GM23338 (cell line): Measurements from ENCODE around the gene STKLD1. TPM values are rescaled to one million over a fixed set of nuclear protein-coding genes. Genes with fewer than 3 reads are reported as not detected.

Experiments used
- ATAC-seq: fragments of 200-7000 bp; cut with Tn5 transposase; 3 replicates; pipeline ENCODE4 v1.9.1; 2020
- DNase-seq: peaks from one replicate; pipeline ENCODE4 v3.0.0-alpha.2; 2015; ENCODE audit warnings: low spot score
- H2AFZ ChIP-seq: fragments of 200-600 bp; sonication (generic); 2 replicates; pipeline ENCODE4 v1.8.0; 2016; ENCODE audit warnings: antibody characterized with exemption, mild to moderate bottlenecking, moderate library complexity
- H3F3A ChIP-seq: fragments of 200-600 bp; sonication (generic); replicated peaks from 2 replicates; pipeline ENCODE4 v1.8.0; 2017; ENCODE audit warnings: antibody characterized with exemption, mixed run types, low read depth
- H3K27ac ChIP-seq: fragments of 200-600 bp; sonication (generic); 2 replicates; pipeline ENCODE4 v1.6.1; 2016; ENCODE audit warnings: low read depth
- H3K27me3 ChIP-seq: fragments of 200-600 bp; sonication (generic); 2 replicates; pipeline ENCODE4 v1.8.0; 2016; ENCODE audit warnings: mild to moderate bottlenecking, mixed run types, moderate library complexity; ENCODE audit not compliant: insufficient read depth
- H3K36me3 ChIP-seq: fragments of 200-600 bp; sonication (generic); 2 replicates; pipeline ENCODE4 v1.8.0; 2016; ENCODE audit warnings: mild to moderate bottlenecking; ENCODE audit not compliant: insufficient read depth
- H3K4me1 ChIP-seq: fragments of 200-600 bp; sonication (generic); 2 replicates; pipeline ENCODE4 v1.8.0; 2016; ENCODE audit warnings: mild to moderate bottlenecking, moderate library complexity; ENCODE audit not compliant: insufficient read depth
- H3K4me2 ChIP-seq: fragments of 200-600 bp; sonication (generic); 2 replicates; pipeline ENCODE4 v1.7.1; 2017; ENCODE audit warnings: mixed run types
- H3K4me3 ChIP-seq: fragments of 200-600 bp; sonication (generic); 2 replicates; pipeline ENCODE4 v1.6.1; 2016; ENCODE audit warnings: mixed run types
- H3K79me2 ChIP-seq: fragments of 200-600 bp; sonication (generic); replicated peaks from 2 replicates; pipeline ENCODE4 v1.8.0; 2017; ENCODE audit warnings: mild to moderate bottlenecking; ENCODE audit not compliant: insufficient read depth
- H3K9me2 ChIP-seq: fragments of 200-600 bp; sonication (generic); 2 replicates; pipeline ENCODE4 v1.8.0; 2017; ENCODE audit not compliant: insufficient read depth
- H4K20me1 ChIP-seq: fragments of 200-600 bp; sonication (generic); replicated peaks from 2 replicates; pipeline ENCODE4 v1.8.0; 2017; ENCODE audit warnings: mild to moderate bottlenecking; ENCODE audit not compliant: insufficient read depth
- H3K27ac Mint-ChIP-seq: 2 replicates; pipeline ENCODE4 v1.8.0; 2020; ENCODE audit warnings: inconsistent platforms, mild to moderate bottlenecking, moderate library complexity, mixed read lengths
- H3K27me3 Mint-ChIP-seq: 3 replicates; pipeline ENCODE4 v1.8.0; 2022; ENCODE audit warnings: low read depth, mild to moderate bottlenecking, moderate library complexity, mixed read lengths, inconsistent platforms; ENCODE audit not compliant: insufficient read depth, poor library complexity
- H3K36me3 Mint-ChIP-seq: 3 replicates; pipeline ENCODE4 v1.8.0; 2021; ENCODE audit warnings: low read depth, mild to moderate bottlenecking, inconsistent platforms, moderate library complexity, mixed read lengths
- H3K4me1 Mint-ChIP-seq: 3 replicates; pipeline ENCODE4 v1.8.0; 2020; ENCODE audit warnings: mild to moderate bottlenecking, inconsistent platforms, mixed read lengths
- H3K4me3 Mint-ChIP-seq: 3 replicates; pipeline ENCODE4 v1.8.0; 2021; ENCODE audit warnings: moderate library complexity, mild to moderate bottlenecking, inconsistent platforms, mixed read lengths
- H3K9me3 Mint-ChIP-seq: 3 replicates; pipeline ENCODE4 v1.8.0; 2020; ENCODE audit warnings: moderate library complexity, mild to moderate bottlenecking, inconsistent platforms, mixed read lengths
- CREB1 ChIP-seq: fragments of 250-450 bp; sonication (Bioruptor Pico); IDR thresholded peaks from 2 replicates; pipeline ENCODE4 v1.5.0; 2020; ENCODE audit warnings: low read depth, mild to moderate bottlenecking, moderate library complexity
- CTCF ChIP-seq, 2 experiments: fragments of 200-600 bp in 1 of 2; sonication (generic) in 1 of 2; conservative IDR thresholded peaks; 2 replicates each; pipeline versions ENCODE4 v1.5.1 to v1.6.1; 2016 to 2017; ENCODE audit warnings: antibody characterized with exemption in 2 of 2, low read depth in 2 of 2, mild to moderate bottlenecking in 2 of 2, moderate library complexity in 1 of 2
- ETS1 ChIP-seq: IDR thresholded peaks from 2 replicates; pipeline ENCODE4 v1.6.1; 2016; ENCODE audit warnings: antibody characterized with exemption
- EZH2 ChIP-seq: fragments of 200-600 bp; sonication (generic); IDR thresholded peaks from one replicate; pipeline ENCODE4 v1.8.0; 2017; ENCODE audit warnings: antibody characterized with exemption, mild to moderate bottlenecking, low read depth; ENCODE audit not compliant: unreplicated experiment
- EZH2phosphoT487 ChIP-seq: fragments of 200-600 bp; sonication (generic); IDR thresholded peaks from one replicate; pipeline ENCODE4 v1.8.1; 2018; ENCODE audit warnings: antibody characterized with exemption; ENCODE audit not compliant: unreplicated experiment
- JUNB ChIP-seq: IDR thresholded peaks from one replicate; pipeline ENCODE4 v1.6.1; 2016; ENCODE audit warnings: antibody characterized with exemption; ENCODE audit not compliant: unreplicated experiment
- NANOG ChIP-seq: IDR thresholded peaks from 2 replicates; pipeline ENCODE4 v1.6.1; 2016; ENCODE audit warnings: antibody characterized with exemption, borderline replicate concordance
- POLR2AphosphoS5 ChIP-seq: IDR thresholded peaks from 2 replicates; pipeline ENCODE4 v1.6.1; 2016; ENCODE audit warnings: antibody characterized with exemption, low read depth
- STAT1 ChIP-seq: IDR thresholded peaks from one replicate; pipeline ENCODE4 v1.6.1; 2016; ENCODE audit warnings: antibody characterized with exemption; ENCODE audit not compliant: unreplicated experiment
- ZNF331 ChIP-seq: fragments of 250-450 bp; sonication (Bioruptor Pico); IDR thresholded peaks from 2 replicates; pipeline ENCODE4 v1.5.0; 2020; ENCODE audit warnings: low read depth, mild to moderate bottlenecking, moderate library complexity
- ZNF462 ChIP-seq: fragments of 250-450 bp; sonication (Bioruptor Pico); IDR thresholded peaks from 2 replicates; pipeline ENCODE4 v1.5.0; 2020; ENCODE audit warnings: mild to moderate bottlenecking, moderate library complexity
- polyA plus RNA-seq: library from polyadenylated mRNA; unstranded; fragments of >200 nt; fragmentation: Nextera tagmentation; extraction: Ambion mirVana; gene quantifications from 2 replicates; pipeline ENCODE4 v1.2.1, GENCODE V29; 2016
- total RNA-seq: library from RNA; depleted of rRNA; stranded (reverse); fragments of >200 nt; shearing (Covaris generic); gene quantifications from 2 replicates; pipeline ENCODE4 v1.2.3, GENCODE V29; 2014

The STKLD1 gene
- total and polyA plus RNA-seq, 2 experiments from 2014 or later, result 0.57 TPM; not detected in 1

GRCh38 chr9:133342570-133342969, 33.6 kb upstream of the STKLD1 start:
- Mint-ChIP-seq H3K9me3 (no peaks in the 10 kb centered on the region; the same call in 2 of the 3 replicates), H3K36me3 (peaks cover 80% of the 10 kb centered on the region), H3K27me3 (peaks cover 6% of the 10 kb centered on the region), H3K4me3 (no peak overlapping the region), H3K27ac (no peak overlapping the region), H3K4me1 (peaks cover 10% of the 10 kb centered on the region)
- Histone ChIP-seq H3K36me3 (peaks cover 21% of the 10 kb centered on the region), H3F3A (peaks cover 26% of the 10 kb centered on the region; the same call in 1 of the 2 replicates), H3K4me2 (no peak overlapping the region), H3K79me2 (peaks cover 24% of the 10 kb centered on the region), H3K27me3 (no peaks in the 10 kb centered on the region), H2AFZ (no peak overlapping the region), H3K9me2 (no peaks in the 10 kb centered on the region), H3K4me3 (no peak overlapping the region), H4K20me1 (peaks cover 24% of the 10 kb centered on the region), H3K4me1 (peaks cover 5% of the 10 kb centered on the region), H3K27ac (no peak overlapping the region; the same call in 1 of the 2 replicates)
- peak; percentile 19 for ATAC-seq
- DNase-seq, result peak; percentile 55
- 0 out of 2 replicates have a peak, but pooled peaks have one; percentile 13 for TF ChIP-seq POLR2AphosphoS5
- peak in 1 of 2 experiments; percentile 52; a peak in 2 of 4 replicates for TF ChIP-seq CTCF (conservative IDR thresholded peaks at IDR 0.05; ENCODE audit: low read depth in 2 of 2)
- TF ChIP-seq STAT1, result no peak

DNA sequence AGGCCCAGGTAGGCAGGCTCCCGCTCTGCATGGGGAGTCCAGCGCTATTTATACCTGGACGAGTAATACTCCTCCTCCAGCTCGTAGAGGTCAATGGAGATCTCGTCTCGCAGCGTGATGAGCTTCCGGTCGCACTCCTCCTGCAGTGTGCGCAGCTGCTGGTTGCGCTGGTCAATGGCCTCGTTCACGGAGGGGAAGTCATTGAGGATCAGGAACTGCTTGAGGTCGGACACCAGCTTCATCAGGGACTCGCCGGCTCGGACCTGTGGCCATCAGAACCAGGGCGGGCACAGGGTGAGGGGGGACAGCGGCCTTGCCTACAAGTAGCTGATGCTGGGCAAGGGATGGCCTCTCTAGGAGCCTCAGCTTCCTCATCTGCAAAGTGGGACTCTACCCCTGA, 32.1 kb upstream of the STKLD1 start:
- DNase-seq (no peak), ATAC-seq (no peak)
- no peaks in the 10 kb centered on the region for H3K27me3 ChIP-seq
- peaks cover 28% of the 10 kb centered on the region for H4K20me1 ChIP-seq
- peaks cover 5% of the 10 kb centered on the region for H3K4me1 ChIP-seq
- peaks cover 87% of the 10 kb centered on the region for H3K36me3 Mint-ChIP-seq
- no peaks in the 10 kb centered on the region; the same call in 2 of the 3 replicates for H3K9me3 Mint-ChIP-seq
- H3F3A ChIP-seq, result peaks cover 30% of the 10 kb centered on the region
- no peak overlapping the region for H3K27ac ChIP-seq
- H3K27ac Mint-ChIP-seq, result no peak overlapping the region
- peaks cover 17% of the 10 kb centered on the region for H3K27me3 Mint-ChIP-seq
- peaks cover 26% of the 10 kb centered on the region for H3K36me3 ChIP-seq
- H3K4me2 ChIP-seq, result no peak overlapping the region
- H2AFZ ChIP-seq, result no peak overlapping the region
- H3K79me2 ChIP-seq, result peaks cover 35% of the 10 kb centered on the region
- peaks cover 16% of the 10 kb centered on the region for H3K4me1 Mint-ChIP-seq
- H3K4me3 ChIP-seq, result no peak overlapping the region
- no peaks in the 10 kb centered on the region for H3K9me2 ChIP-seq
- no peak overlapping the region for H3K4me3 Mint-ChIP-seq
- TF ChIP-seq CREB1 (CRISPR knock-in tag) (no peak), ETS1 (no peak), NANOG (no peak), JUNB (no peak), ZNF331 (CRISPR knock-in tag) (no peak), ZNF462 (CRISPR knock-in tag) (no peak), POLR2AphosphoS5 (no peak), EZH2phosphoT487 (no peak), EZH2 (no peak), STAT1 (no peak)
